Neuron (in vitro differentiated cells): ENCODE measurements around the gene OR2L5.

ENCODE experiments used
- H2AFZ ChIP-seq: one replicate; pipeline ENCODE4 v1.6.1; 2013; ENCODE audit warnings: low read depth, mild to moderate bottlenecking, inconsistent platforms, low read length, moderate library complexity
- H3K27me3 ChIP-seq: one replicate; pipeline ENCODE4 v1.6.1; 2013; ENCODE audit warnings: low read length; ENCODE audit not compliant: insufficient read depth
- H3K36me3 ChIP-seq: one replicate; pipeline ENCODE4 v1.6.1; 2013; ENCODE audit warnings: low read length; ENCODE audit not compliant: insufficient read depth
- H3K4me1 ChIP-seq: one replicate; pipeline ENCODE4 v1.6.1; 2013; ENCODE audit warnings: low read length; ENCODE audit not compliant: insufficient read depth
- H3K4me3 ChIP-seq: 2 replicates; pipeline ENCODE4 v1.5.1; 2013; ENCODE audit warnings: mild to moderate bottlenecking, low read length, moderate library complexity
- H3K9me3 ChIP-seq: one replicate; pipeline ENCODE4 v1.6.1; 2013; ENCODE audit warnings: low read length

The OR2L5 gene

GRCh38 chr1:248054671-248055070 is 41.2 kb downstream of the OR2L5 start:
- Histone ChIP-seq H3K9me3 (no peaks in the 10 kb centered on the region), H3K4me1 (no peaks in the 10 kb centered on the region), H3K4me3 (no peak overlapping the region), H2AFZ (no peak overlapping the region), H3K27me3 (no peaks in the 10 kb centered on the region), H3K36me3 (no peaks in the 10 kb centered on the region)

- H3K36me3 ChIP-seq = no peaks in the 10 kb centered on the region
- no peak overlapping the region for H3K4me3 ChIP-seq
- H3K9me3 ChIP-seq = no peaks in the 10 kb centered on the region
- H3K4me1 ChIP-seq = no peaks in the 10 kb centered on the region
- no peak overlapping the region for H2AFZ ChIP-seq
- no peaks in the 10 kb centered on the region for H3K27me3 ChIP-seq
Observed at GRCh38 chr1:248055261-248055660, 41.8 kb downstream of the OR2L5 start.

- Histone ChIP-seq H3K9me3 (no peaks in the 10 kb centered on the region), H2AFZ (no peak overlapping the region), H3K27me3 (no peaks in the 10 kb centered on the region), H3K36me3 (no peaks in the 10 kb centered on the region), H3K4me3 (no peak overlapping the region), H3K4me1 (no peaks in the 10 kb centered on the region)
Observed at GRCh38 chr1:248065071-248065470, 51.6 kb downstream of the OR2L5 start.

GRCh38 chr1:248065604-248066003 is 52.1 kb downstream of the OR2L5 start:
- Histone ChIP-seq H3K27me3 (no peaks in the 10 kb centered on the region), H2AFZ (no peak overlapping the region), H3K4me3 (no peak overlapping the region), H3K9me3 (no peaks in the 10 kb centered on the region), H3K36me3 (no peaks in the 10 kb centered on the region), H3K4me1 (no peaks in the 10 kb centered on the region)
